CD14-positive monocyte (primary cell): ENCODE measurements around the gene LIX1L. TPM values are rescaled to one million over a fixed set of nuclear protein-coding genes. Genes with fewer than 3 reads are reported as not detected.
A peak's percentile ranks its signal among the peaks of the same experiment; 100 is the strongest.

Source experiments
- DNase-seq, 3 donors: peaks; one replicate each; pipeline ENCODE4 v3.0.0-alpha.2; 2011 to 2022
- H2AFZ ChIP-seq: 2 replicates; pipeline ENCODE4 v1.6.0; 2012; ENCODE audit warnings: mild to moderate bottlenecking, low read depth, low read length, inconsistent platforms; ENCODE audit not compliant: insufficient read depth, poor library complexity, severe bottlenecking
- H3K27ac ChIP-seq, 2 donors: 1 replicate in 1 of 2; 2 replicates in 1 of 2; pipeline ENCODE4 v1.5.1; 2012 to 2013; ENCODE audit warnings: low read length in 2 of 2, control low read depth in 1 of 2, inconsistent platforms in 1 of 2, low read depth in 1 of 2, mild to moderate bottlenecking in 1 of 2
- H3K27me3 ChIP-seq, 2 donors: one replicate each; pipeline versions ENCODE4 v1.6.0 to v1.6.1; 2011 to 2013; ENCODE audit warnings: low read length in 2 of 2; ENCODE audit not compliant: control insufficient read depth in 2 of 2, insufficient read depth in 2 of 2
- H3K36me3 ChIP-seq, 2 donors: replicated peaks in 1 of 2; 1 replicate in 1 of 2; 2 replicates in 1 of 2; pipeline versions ENCODE4 v1.5.1 to v1.6.1; 2012 to 2013; ENCODE audit warnings: low read length in 2 of 2, control low read depth in 1 of 2, inconsistent platforms in 1 of 2, mild to moderate bottlenecking in 1 of 2; ENCODE audit not compliant: insufficient read depth in 2 of 2, control insufficient read depth in 1 of 2
- H3K4me1 ChIP-seq, 2 donors: 1 replicate in 1 of 2; 2 replicates in 1 of 2; pipeline versions ENCODE4 v1.5.1 to v1.6.1; 2012 to 2013; ENCODE audit warnings: low read length in 2 of 2, control low read depth in 1 of 2, inconsistent platforms in 1 of 2, mild to moderate bottlenecking in 1 of 2, moderate library complexity in 1 of 2; ENCODE audit not compliant: insufficient read depth in 2 of 2, control insufficient read depth in 1 of 2
- H3K4me2 ChIP-seq: replicated peaks from 2 replicates; pipeline ENCODE3; 2012; ENCODE audit warnings: low read length, moderate library complexity, mild to moderate bottlenecking; ENCODE audit not compliant: poor library complexity, severe bottlenecking; ENCODE audit errors: extremely low read depth
- H3K4me3 ChIP-seq, 3 experiments: fragments of 200-600 bp in 1 of 3; sonication (generic) in 1 of 3; replicated peaks in 1 of 3; 1 replicate in 2 of 3; 2 replicates in 1 of 3; pipeline ENCODE4 v1.5.1; 2011 to 2013; ENCODE audit warnings: low read length in 3 of 3, mild to moderate bottlenecking in 3 of 3, control low read depth in 2 of 3, low read depth in 2 of 3, inconsistent platforms in 1 of 3, moderate library complexity in 1 of 3
- H3K79me2 ChIP-seq: 2 replicates; pipeline ENCODE4 v1.6.0; 2012; ENCODE audit warnings: mild to moderate bottlenecking, control low read depth, inconsistent platforms, low read length, moderate library complexity; ENCODE audit not compliant: insufficient read depth
- H3K9ac ChIP-seq: 2 replicates; pipeline ENCODE4 v1.6.0; 2017; ENCODE audit warnings: low read length, mild to moderate bottlenecking; ENCODE audit not compliant: insufficient read depth, poor library complexity, severe bottlenecking
- H3K9me3 ChIP-seq, 2 donors: replicated peaks in 1 of 2; 1 replicate in 1 of 2; 2 replicates in 1 of 2; pipeline versions ENCODE4 v1.5.1 to v1.6.1; 2012 to 2013; ENCODE audit warnings: low read length in 2 of 2, control low read depth in 1 of 2; ENCODE audit not compliant: control insufficient read depth in 1 of 2, insufficient read depth in 1 of 2
- H4K20me1 ChIP-seq: 2 replicates; pipeline ENCODE4 v1.6.0; 2012; ENCODE audit warnings: mild to moderate bottlenecking, low read length, control low read depth, moderate library complexity; ENCODE audit not compliant: insufficient read depth
- H3K27ac Mint-ChIP-seq, 7 donors: one replicate each; pipeline ENCODE4 v1.8.0; 2020; ENCODE audit warnings: mild to moderate bottlenecking in 7 of 7, mixed read lengths in 7 of 7, moderate library complexity in 6 of 7, inconsistent platforms in 2 of 7
- H3K27me3 Mint-ChIP-seq, 3 donors: one replicate each; pipeline ENCODE4 v1.8.0; 2021 to 2022; ENCODE audit warnings: low read depth in 3 of 3, mild to moderate bottlenecking in 3 of 3, mixed read lengths in 3 of 3, moderate library complexity in 3 of 3, inconsistent platforms in 1 of 3
- H3K36me3 Mint-ChIP-seq, 2 donors: one replicate each; pipeline ENCODE4 v1.8.0; 2020; ENCODE audit warnings: mixed read lengths in 2 of 2, inconsistent platforms in 1 of 2, mild to moderate bottlenecking in 1 of 2
- H3K4me1 Mint-ChIP-seq: one replicate; pipeline ENCODE4 v1.8.0; 2020; ENCODE audit warnings: mild to moderate bottlenecking, mixed read lengths
- H3K4me3 Mint-ChIP-seq, 2 donors: one replicate each; pipeline ENCODE4 v1.8.0; 2020; ENCODE audit warnings: mild to moderate bottlenecking in 2 of 2, mixed read lengths in 2 of 2, moderate library complexity in 1 of 2
- H3K9me3 Mint-ChIP-seq, 7 donors: one replicate each; pipeline ENCODE4 v1.8.0; 2020 to 2022; ENCODE audit warnings: mixed read lengths in 7 of 7, mild to moderate bottlenecking in 6 of 7, moderate library complexity in 6 of 7, inconsistent platforms in 2 of 7
- CTCF ChIP-seq: fragments of 200-600 bp; IDR thresholded peaks from one replicate; pipeline ENCODE4 v1.8.0; 2022; ENCODE audit warnings: antibody characterized with exemption, mild to moderate bottlenecking
- WGBS: methylation state at CpG from one replicate; pipeline ENCODE4 v1.1.5; 2013; ENCODE audit warnings: missing lambda C conversion rate; ENCODE audit not compliant: insufficient coverage; 5-methylcytosine and 5-hydroxymethylcytosine counted together
- intact Hi-C, 2 donors: fragments of 100-400 bp; cut with micrococcal nuclease; formaldehyde crosslinking; loops; one replicate each; pipeline versions ENCODE4 v1.15.0 to v1.15.1; 2023
- polyA plus RNA-seq, 3 donors: library from polyadenylated mRNA; depleted of rRNA in 1 of 3; unstranded in 2 of 3; stranded (reverse) in 1 of 3; fragments of 300-500 nt in 2 of 3; fragments of >200 nt in 1 of 3; fragmentation: Illumina TruSeq in 2 of 3; gene quantifications; 1 replicate in 2 of 3; 2 replicates in 1 of 3; pipeline ENCODE4 v1.2.3, GENCODE V29; 2012 to 2021

The LIX1L gene
- polyA plus RNA-seq, 3 donors: 6.3 to 13.6 (median 8.5) TPM

GRCh38 chr1:145912128-145912641 lies 45.6 kb downstream of the LIX1L start:
- H4K20me1 ChIP-seq: no peaks in the 10 kb centered on the region
- H3K9ac ChIP-seq: no peak overlapping the region
- no peak overlapping the region for H2AFZ ChIP-seq
- peaks cover 0 to 2% of the 10 kb centered on the region in 2 donors for H3K4me1 ChIP-seq
- Mint-ChIP-seq H3K9me3 (peaks cover 0 to 2% (median 0%) of the 10 kb centered on the region in 7 donors), H3K27ac (peak overlapping the region in 3 of 7 donors; percentile 47 to 75 (median 73)), H3K36me3 (peaks cover 52 to 61% of the 10 kb centered on the region in 2 donors), H3K4me3 (no peak overlapping the region), H3K27me3 (peaks cover 0 to 2% (median 0%) of the 10 kb centered on the region in 3 donors), H3K4me1 (peaks cover 20% of the 10 kb centered on the region)
- peaks cover 37 to 64% of the 10 kb centered on the region in 2 donors for H3K36me3 ChIP-seq
- no peak overlapping the region for H3K27ac ChIP-seq
- intact Hi-C loops: no loop called here
- no peaks in the 10 kb centered on the region for H3K9me3 ChIP-seq
- H3K79me2 ChIP-seq: no peaks in the 10 kb centered on the region
- TF ChIP-seq CTCF: no peak
- no peak overlapping the region for H3K4me3 ChIP-seq
- no peaks in the 10 kb centered on the region for H3K27me3 ChIP-seq
- no peak for DNase-seq
- H3K4me2 ChIP-seq: no peak overlapping the region
- 61% methylated on average over 6 of the region's 11 CpGs for WGBS

- no peaks in the 10 kb centered on the region for H3K9me3 ChIP-seq
- no peaks in the 10 kb centered on the region for H3K27me3 Mint-ChIP-seq
- no peak overlapping the region for H2AFZ ChIP-seq
- H3K9me3 Mint-ChIP-seq: peaks cover 0 to 2% (median 0%) of the 10 kb centered on the region in 7 donors
- H3K4me1 ChIP-seq: no peaks in the 10 kb centered on the region
- no peak overlapping the region for H3K4me3 ChIP-seq
- DNase-seq: no peak
- peaks cover 23 to 32% of the 10 kb centered on the region in 2 donors for H3K36me3 ChIP-seq
- no peak overlapping the region for H3K27ac Mint-ChIP-seq
- H3K4me1 Mint-ChIP-seq: peaks cover 15% of the 10 kb centered on the region
- no peak for TF ChIP-seq CTCF
- no peaks in the 10 kb centered on the region for H3K27me3 ChIP-seq
- H3K36me3 Mint-ChIP-seq: peaks cover 29 to 35% of the 10 kb centered on the region in 2 donors
- no peak overlapping the region for H3K4me3 Mint-ChIP-seq
- WGBS: no CpG with 5 or more reads among the region's 1 CpG
- no peak overlapping the region for H3K4me2 ChIP-seq
- H3K9ac ChIP-seq: no peak overlapping the region
- no peaks in the 10 kb centered on the region for H3K79me2 ChIP-seq
- H3K27ac ChIP-seq: no peak overlapping the region
- H4K20me1 ChIP-seq: no peaks in the 10 kb centered on the region
- intact Hi-C loops: no loop called here
Observed at GRCh38 chr1:145908653-145909052, 49.2 kb downstream of the LIX1L start.
